GM23338 (cell line): ENCODE data around the gene TIE1. TPM values are rescaled to one million over a fixed set of nuclear protein-coding genes. Genes with fewer than 3 reads are reported as not detected.

ENCODE experiments used
- ATAC-seq: fragments of 200-7000 bp; cut with Tn5 transposase; 3 replicates; pipeline ENCODE4 v1.9.1; 2020
- DNase-seq: peaks from one replicate; pipeline ENCODE4 v3.0.0-alpha.2; 2015; ENCODE audit warnings: low spot score
- H2AFZ ChIP-seq: fragments of 200-600 bp; sonication (generic); 2 replicates; pipeline ENCODE4 v1.8.0; 2016; ENCODE audit warnings: antibody characterized with exemption, mild to moderate bottlenecking, moderate library complexity
- H3F3A ChIP-seq: fragments of 200-600 bp; sonication (generic); replicated peaks from 2 replicates; pipeline ENCODE4 v1.8.0; 2017; ENCODE audit warnings: antibody characterized with exemption, mixed run types, low read depth
- H3K27ac ChIP-seq: fragments of 200-600 bp; sonication (generic); 2 replicates; pipeline ENCODE4 v1.6.1; 2016; ENCODE audit warnings: low read depth
- H3K27me3 ChIP-seq: fragments of 200-600 bp; sonication (generic); 2 replicates; pipeline ENCODE4 v1.8.0; 2016; ENCODE audit warnings: mild to moderate bottlenecking, mixed run types, moderate library complexity; ENCODE audit not compliant: insufficient read depth
- H3K36me3 ChIP-seq: fragments of 200-600 bp; sonication (generic); 2 replicates; pipeline ENCODE4 v1.8.0; 2016; ENCODE audit warnings: mild to moderate bottlenecking; ENCODE audit not compliant: insufficient read depth
- H3K4me1 ChIP-seq: fragments of 200-600 bp; sonication (generic); 2 replicates; pipeline ENCODE4 v1.8.0; 2016; ENCODE audit warnings: mild to moderate bottlenecking, moderate library complexity; ENCODE audit not compliant: insufficient read depth
- H3K4me2 ChIP-seq: fragments of 200-600 bp; sonication (generic); 2 replicates; pipeline ENCODE4 v1.7.1; 2017; ENCODE audit warnings: mixed run types
- H3K4me3 ChIP-seq: fragments of 200-600 bp; sonication (generic); 2 replicates; pipeline ENCODE4 v1.6.1; 2016; ENCODE audit warnings: mixed run types
- H3K79me2 ChIP-seq: fragments of 200-600 bp; sonication (generic); replicated peaks from 2 replicates; pipeline ENCODE4 v1.8.0; 2017; ENCODE audit warnings: mild to moderate bottlenecking; ENCODE audit not compliant: insufficient read depth
- H3K9me2 ChIP-seq: fragments of 200-600 bp; sonication (generic); 2 replicates; pipeline ENCODE4 v1.8.0; 2017; ENCODE audit not compliant: insufficient read depth
- H4K20me1 ChIP-seq: fragments of 200-600 bp; sonication (generic); replicated peaks from 2 replicates; pipeline ENCODE4 v1.8.0; 2017; ENCODE audit warnings: mild to moderate bottlenecking; ENCODE audit not compliant: insufficient read depth
- H3K27ac Mint-ChIP-seq: 2 replicates; pipeline ENCODE4 v1.8.0; 2020; ENCODE audit warnings: inconsistent platforms, mild to moderate bottlenecking, moderate library complexity, mixed read lengths
- H3K27me3 Mint-ChIP-seq: 3 replicates; pipeline ENCODE4 v1.8.0; 2022; ENCODE audit warnings: low read depth, mild to moderate bottlenecking, moderate library complexity, mixed read lengths, inconsistent platforms; ENCODE audit not compliant: insufficient read depth, poor library complexity
- H3K36me3 Mint-ChIP-seq: 3 replicates; pipeline ENCODE4 v1.8.0; 2021; ENCODE audit warnings: low read depth, mild to moderate bottlenecking, inconsistent platforms, moderate library complexity, mixed read lengths
- H3K4me1 Mint-ChIP-seq: 3 replicates; pipeline ENCODE4 v1.8.0; 2020; ENCODE audit warnings: mild to moderate bottlenecking, inconsistent platforms, mixed read lengths
- H3K4me3 Mint-ChIP-seq: 3 replicates; pipeline ENCODE4 v1.8.0; 2021; ENCODE audit warnings: moderate library complexity, mild to moderate bottlenecking, inconsistent platforms, mixed read lengths
- H3K9me3 Mint-ChIP-seq: 3 replicates; pipeline ENCODE4 v1.8.0; 2020; ENCODE audit warnings: moderate library complexity, mild to moderate bottlenecking, inconsistent platforms, mixed read lengths
- EZH2phosphoT487 ChIP-seq: fragments of 200-600 bp; sonication (generic); IDR thresholded peaks from one replicate; pipeline ENCODE4 v1.8.1; 2018; ENCODE audit warnings: antibody characterized with exemption; ENCODE audit not compliant: unreplicated experiment
- NANOG ChIP-seq: IDR thresholded peaks from 2 replicates; pipeline ENCODE4 v1.6.1; 2016; ENCODE audit warnings: antibody characterized with exemption, borderline replicate concordance
- POLR2AphosphoS5 ChIP-seq: IDR thresholded peaks from 2 replicates; pipeline ENCODE4 v1.6.1; 2016; ENCODE audit warnings: antibody characterized with exemption, low read depth
- REST ChIP-seq: IDR thresholded peaks from one replicate; pipeline ENCODE4 v1.6.1; 2018; ENCODE audit warnings: antibody characterized with exemption; ENCODE audit not compliant: unreplicated experiment
- ZNF114 ChIP-seq: fragments of 250-450 bp; sonication (Bioruptor Pico); IDR thresholded peaks from 2 replicates; pipeline ENCODE4 v1.5.0; 2020; ENCODE audit warnings: mild to moderate bottlenecking, moderate library complexity
- ZNF331 ChIP-seq: fragments of 250-450 bp; sonication (Bioruptor Pico); IDR thresholded peaks from 2 replicates; pipeline ENCODE4 v1.5.0; 2020; ENCODE audit warnings: low read depth, mild to moderate bottlenecking, moderate library complexity
- polyA plus RNA-seq: library from polyadenylated mRNA; unstranded; fragments of >200 nt; fragmentation: Nextera tagmentation; extraction: Ambion mirVana; gene quantifications from 2 replicates; pipeline ENCODE4 v1.2.1, GENCODE V29; 2016
- total RNA-seq: library from RNA; depleted of rRNA; stranded (reverse); fragments of >200 nt; shearing (Covaris generic); gene quantifications from 2 replicates; pipeline ENCODE4 v1.2.3, GENCODE V29; 2014

The TIE1 gene
- total and polyA plus RNA-seq, 2 experiments from 2014 or later: 0.37 to 2.3 TPM

DNA sequence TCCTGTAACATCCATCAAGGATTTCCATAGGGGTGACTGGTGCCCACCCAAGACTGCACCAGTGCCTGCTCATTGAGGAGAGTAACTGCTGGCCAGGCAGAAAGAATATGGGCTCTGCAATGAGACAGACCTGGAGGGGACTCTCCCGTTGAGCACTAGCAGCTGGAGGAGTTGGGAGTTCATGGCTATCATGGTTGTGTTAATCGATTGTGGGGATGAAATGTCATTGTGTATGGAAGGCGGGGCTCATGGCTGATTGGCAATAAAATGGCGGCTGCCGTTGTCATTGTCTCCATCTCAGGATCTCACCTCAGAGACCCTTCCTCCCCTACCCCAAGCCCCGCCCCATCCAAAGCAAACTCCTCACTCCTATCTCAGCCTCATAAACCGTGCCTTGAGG, 27.1 kb upstream of the TIE1 start:
- peaks cover 7% of the 10 kb centered on the region for H3K27me3 Mint-ChIP-seq
- H3K9me3 Mint-ChIP-seq: no peaks in the 10 kb centered on the region; the same call in 2 of the 3 replicates
- DNase-seq (no peak), ATAC-seq (no peak)
- Histone ChIP-seq H3K9me2 (peaks cover 8% of the 10 kb centered on the region; the same call in 1 of the 2 replicates), H3F3A (0 out of 2 replicates have a peak, but pooled peaks cover 5% of the 10 kb centered on the region), H3K36me3 (no peaks in the 10 kb centered on the region), H3K4me3 (no peak overlapping the region), H3K27me3 (no peaks in the 10 kb centered on the region), H3K79me2 (0 out of 2 replicates have a peak, but pooled peaks cover 3% of the 10 kb centered on the region), H3K27ac (no peak overlapping the region), H3K4me2 (no peak overlapping the region), H4K20me1 (no peaks in the 10 kb centered on the region), H2AFZ (no peak overlapping the region), H3K4me1 (peaks cover 16% of the 10 kb centered on the region)
- H3K27ac Mint-ChIP-seq: no peak overlapping the region
- peaks cover 25% of the 10 kb centered on the region for H3K36me3 Mint-ChIP-seq
- TF ChIP-seq ZNF114 (CRISPR knock-in tag) (no peak), ZNF331 (CRISPR knock-in tag) (no peak), POLR2AphosphoS5 (no peak)
- peaks cover 33% of the 10 kb centered on the region for H3K4me1 Mint-ChIP-seq
- no peak overlapping the region for H3K4me3 Mint-ChIP-seq

GRCh38 chr1:43274125-43274803, 26.5 kb upstream of the TIE1 start:
- ATAC-seq (no peak), DNase-seq (peak; percentile 33)
- Histone ChIP-seq H3K79me2 (0 out of 2 replicates have a peak, but pooled peaks cover 3% of the 10 kb centered on the region), H3F3A (0 out of 2 replicates have a peak, but pooled peaks cover 5% of the 10 kb centered on the region), H2AFZ (no peak overlapping the region), H4K20me1 (no peaks in the 10 kb centered on the region), H3K9me2 (peaks cover 8% of the 10 kb centered on the region; the same call in 1 of the 2 replicates), H3K36me3 (no peaks in the 10 kb centered on the region), H3K27me3 (no peaks in the 10 kb centered on the region), H3K4me1 (peaks cover 14% of the 10 kb centered on the region), H3K27ac (no peak overlapping the region), H3K4me3 (no peak overlapping the region), H3K4me2 (no peak overlapping the region)
- no peak for TF ChIP-seq REST
- no peak for TF ChIP-seq NANOG
- Mint-ChIP-seq H3K36me3 (peaks cover 25% of the 10 kb centered on the region), H3K4me1 (peaks cover 29% of the 10 kb centered on the region), H3K27ac (peak overlapping the region; percentile 22; the same call in 1 of the 2 replicates), H3K27me3 (peaks cover 7% of the 10 kb centered on the region), H3K4me3 (no peak overlapping the region; the same call in 2 of the 3 replicates), H3K9me3 (no peaks in the 10 kb centered on the region; the same call in 2 of the 3 replicates)

DNA sequence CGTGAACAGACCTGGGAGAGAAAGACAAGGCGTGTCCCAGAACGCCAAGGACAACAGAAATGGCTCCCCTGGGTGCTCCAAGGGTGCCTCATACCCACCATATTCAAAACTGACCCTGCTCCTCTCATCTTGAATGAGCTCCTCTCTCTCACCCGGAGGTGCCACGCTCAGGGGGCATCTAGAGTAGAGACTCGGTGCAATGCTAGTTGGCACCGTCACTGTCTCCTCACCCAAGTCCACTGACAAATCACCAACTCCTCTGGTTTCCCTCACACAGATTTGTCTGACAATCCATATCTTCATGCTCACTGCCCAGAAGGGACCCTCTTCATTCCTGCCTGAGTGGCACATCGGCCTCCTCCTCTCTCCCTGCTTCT, 26.0 kb upstream of the TIE1 start:
- no peaks in the 10 kb centered on the region; the same call in 2 of the 3 replicates for H3K9me3 Mint-ChIP-seq
- 0 out of 2 replicates have a peak, but pooled peaks cover 3% of the 10 kb centered on the region for H3K79me2 ChIP-seq
- H3K27me3 Mint-ChIP-seq: peaks cover 7% of the 10 kb centered on the region
- H3K4me3 Mint-ChIP-seq: no peak overlapping the region; the same call in 2 of the 3 replicates
- peaks cover 9% of the 10 kb centered on the region for H3K4me1 ChIP-seq
- peaks cover 8% of the 10 kb centered on the region; the same call in 1 of the 2 replicates for H3K9me2 ChIP-seq
- no peak overlapping the region for H2AFZ ChIP-seq
- H3K27me3 ChIP-seq: no peaks in the 10 kb centered on the region
- peaks cover 24% of the 10 kb centered on the region for H3K4me1 Mint-ChIP-seq
- H4K20me1 ChIP-seq: no peaks in the 10 kb centered on the region
- DNase-seq: no peak
- peak overlapping the region; percentile 49; the same call in 1 of the 2 replicates for H3K27ac Mint-ChIP-seq
- H3F3A ChIP-seq: 0 out of 2 replicates have a peak, but pooled peaks cover 2% of the 10 kb centered on the region
- H3K36me3 ChIP-seq: no peaks in the 10 kb centered on the region
- no peak overlapping the region for H3K27ac ChIP-seq
- H3K4me3 ChIP-seq: no peak overlapping the region
- H3K4me2 ChIP-seq: no peak overlapping the region
- no peak for ATAC-seq
- peaks cover 26% of the 10 kb centered on the region for H3K36me3 Mint-ChIP-seq
- TF ChIP-seq EZH2phosphoT487: no peak
